CD4-positive, alpha-beta T cell treated with Interleukin-21 for 1 hour (primary cell): Measurements from ENCODE around the gene A4GALT.

Experiments used
- DNase-seq: peaks from one replicate; pipeline ENCODE4 v3.0.0-alpha.2; 2020

The A4GALT gene

GRCh38 chr22:42646569-42647525 lies 73.8 kb downstream of the A4GALT start:
- no peak for DNase-seq

GRCh38 chr22:42645938-42646568 lies 74.6 kb downstream of the A4GALT start:
- DNase-seq: no peak

GRCh38 chr22:42645341-42645937 lies 75.2 kb downstream of the A4GALT start:
- DNase-seq: no peak

- DNase-seq: no peak
Measured at GRCh38 chr22:42644422-42645340, 76.0 kb downstream of the A4GALT start.

GRCh38 chr22:42643634-42644421 lies 76.8 kb downstream of the A4GALT start:
- no peak for DNase-seq

- DNase-seq: no peak
Measured at GRCh38 chr22:42642806-42643633, 77.7 kb downstream of the A4GALT start.
